GM23338 (cell line): ENCODE measurements around the gene NUDCD2. TPM values are rescaled to one million over a fixed set of nuclear protein-coding genes. Genes with fewer than 3 reads are reported as not detected.
"Not testable (repeated sequence)": the region's sequence is repeated elsewhere in the genome, so short reads cannot be mapped to it uniquely, and the experiment has no call there.

ENCODE experiments used
- ATAC-seq: fragments of 200-7000 bp; cut with Tn5 transposase; 3 replicates; pipeline ENCODE4 v1.9.1; 2020
- DNase-seq: peaks from one replicate; pipeline ENCODE4 v3.0.0-alpha.2; 2015; ENCODE audit warnings: low spot score
- H2AFZ ChIP-seq: fragments of 200-600 bp; sonication (generic); 2 replicates; pipeline ENCODE4 v1.8.0; 2016; ENCODE audit warnings: antibody characterized with exemption, mild to moderate bottlenecking, moderate library complexity
- H3F3A ChIP-seq: fragments of 200-600 bp; sonication (generic); replicated peaks from 2 replicates; pipeline ENCODE4 v1.8.0; 2017; ENCODE audit warnings: antibody characterized with exemption, mixed run types, low read depth
- H3K27ac ChIP-seq: fragments of 200-600 bp; sonication (generic); 2 replicates; pipeline ENCODE4 v1.6.1; 2016; ENCODE audit warnings: low read depth
- H3K27me3 ChIP-seq: fragments of 200-600 bp; sonication (generic); 2 replicates; pipeline ENCODE4 v1.8.0; 2016; ENCODE audit warnings: mild to moderate bottlenecking, mixed run types, moderate library complexity; ENCODE audit not compliant: insufficient read depth
- H3K36me3 ChIP-seq: fragments of 200-600 bp; sonication (generic); 2 replicates; pipeline ENCODE4 v1.8.0; 2016; ENCODE audit warnings: mild to moderate bottlenecking; ENCODE audit not compliant: insufficient read depth
- H3K4me1 ChIP-seq: fragments of 200-600 bp; sonication (generic); 2 replicates; pipeline ENCODE4 v1.8.0; 2016; ENCODE audit warnings: mild to moderate bottlenecking, moderate library complexity; ENCODE audit not compliant: insufficient read depth
- H3K4me2 ChIP-seq: fragments of 200-600 bp; sonication (generic); 2 replicates; pipeline ENCODE4 v1.7.1; 2017; ENCODE audit warnings: mixed run types
- H3K4me3 ChIP-seq: fragments of 200-600 bp; sonication (generic); 2 replicates; pipeline ENCODE4 v1.6.1; 2016; ENCODE audit warnings: mixed run types
- H3K79me2 ChIP-seq: fragments of 200-600 bp; sonication (generic); replicated peaks from 2 replicates; pipeline ENCODE4 v1.8.0; 2017; ENCODE audit warnings: mild to moderate bottlenecking; ENCODE audit not compliant: insufficient read depth
- H3K9me2 ChIP-seq: fragments of 200-600 bp; sonication (generic); 2 replicates; pipeline ENCODE4 v1.8.0; 2017; ENCODE audit not compliant: insufficient read depth
- H4K20me1 ChIP-seq: fragments of 200-600 bp; sonication (generic); replicated peaks from 2 replicates; pipeline ENCODE4 v1.8.0; 2017; ENCODE audit warnings: mild to moderate bottlenecking; ENCODE audit not compliant: insufficient read depth
- H3K27ac Mint-ChIP-seq: 2 replicates; pipeline ENCODE4 v1.8.0; 2020; ENCODE audit warnings: inconsistent platforms, mild to moderate bottlenecking, moderate library complexity, mixed read lengths
- H3K27me3 Mint-ChIP-seq: 3 replicates; pipeline ENCODE4 v1.8.0; 2022; ENCODE audit warnings: low read depth, mild to moderate bottlenecking, moderate library complexity, mixed read lengths, inconsistent platforms; ENCODE audit not compliant: insufficient read depth, poor library complexity
- H3K36me3 Mint-ChIP-seq: 3 replicates; pipeline ENCODE4 v1.8.0; 2021; ENCODE audit warnings: low read depth, mild to moderate bottlenecking, inconsistent platforms, moderate library complexity, mixed read lengths
- H3K4me1 Mint-ChIP-seq: 3 replicates; pipeline ENCODE4 v1.8.0; 2020; ENCODE audit warnings: mild to moderate bottlenecking, inconsistent platforms, mixed read lengths
- H3K4me3 Mint-ChIP-seq: 3 replicates; pipeline ENCODE4 v1.8.0; 2021; ENCODE audit warnings: moderate library complexity, mild to moderate bottlenecking, inconsistent platforms, mixed read lengths
- H3K9me3 Mint-ChIP-seq: 3 replicates; pipeline ENCODE4 v1.8.0; 2020; ENCODE audit warnings: moderate library complexity, mild to moderate bottlenecking, inconsistent platforms, mixed read lengths
- EZH2 ChIP-seq: fragments of 200-600 bp; sonication (generic); IDR thresholded peaks from one replicate; pipeline ENCODE4 v1.8.0; 2017; ENCODE audit warnings: antibody characterized with exemption, mild to moderate bottlenecking, low read depth; ENCODE audit not compliant: unreplicated experiment
- JUNB ChIP-seq: IDR thresholded peaks from one replicate; pipeline ENCODE4 v1.6.1; 2016; ENCODE audit warnings: antibody characterized with exemption; ENCODE audit not compliant: unreplicated experiment
- NANOG ChIP-seq: IDR thresholded peaks from 2 replicates; pipeline ENCODE4 v1.6.1; 2016; ENCODE audit warnings: antibody characterized with exemption, borderline replicate concordance
- POLR2AphosphoS5 ChIP-seq: IDR thresholded peaks from 2 replicates; pipeline ENCODE4 v1.6.1; 2016; ENCODE audit warnings: antibody characterized with exemption, low read depth
- STAT1 ChIP-seq: IDR thresholded peaks from one replicate; pipeline ENCODE4 v1.6.1; 2016; ENCODE audit warnings: antibody characterized with exemption; ENCODE audit not compliant: unreplicated experiment
- ZNF114 ChIP-seq: fragments of 250-450 bp; sonication (Bioruptor Pico); IDR thresholded peaks from 2 replicates; pipeline ENCODE4 v1.5.0; 2020; ENCODE audit warnings: mild to moderate bottlenecking, moderate library complexity
- ZNF331 ChIP-seq: fragments of 250-450 bp; sonication (Bioruptor Pico); IDR thresholded peaks from 2 replicates; pipeline ENCODE4 v1.5.0; 2020; ENCODE audit warnings: low read depth, mild to moderate bottlenecking, moderate library complexity
- polyA plus RNA-seq: library from polyadenylated mRNA; unstranded; fragments of >200 nt; fragmentation: Nextera tagmentation; extraction: Ambion mirVana; gene quantifications from 2 replicates; pipeline ENCODE4 v1.2.1, GENCODE V29; 2016
- total RNA-seq: library from RNA; depleted of rRNA; stranded (reverse); fragments of >200 nt; shearing (Covaris generic); gene quantifications from 2 replicates; pipeline ENCODE4 v1.2.3, GENCODE V29; 2014
- TF ChIP-seq, protein P1 (sequence below): IDR thresholded peaks from 2 replicates; pipeline ENCODE4 v1.6.1; 2016; ENCODE audit warnings: antibody characterized with exemption

The NUDCD2 gene
- total and polyA plus RNA-seq, 2 experiments from 2014 or later = 23.2 to 123 TPM

- not testable (repeated sequence) for H3K27ac Mint-ChIP-seq, H3K27me3 Mint-ChIP-seq, ATAC-seq, H3K9me3 Mint-ChIP-seq, H3K4me3 Mint-ChIP-seq, H3K4me2 ChIP-seq, H3K36me3 Mint-ChIP-seq, H2AFZ ChIP-seq, H3K9me2 ChIP-seq, H3K27me3 ChIP-seq, H3K4me1 Mint-ChIP-seq, H4K20me1 ChIP-seq, H3K27ac ChIP-seq, H3K79me2 ChIP-seq, H3K4me3 ChIP-seq, H3F3A ChIP-seq, H3K4me1 ChIP-seq, DNase-seq, H3K36me3 ChIP-seq
Observed at GRCh38 chr5:163426128-163426527, 33.8 kb downstream of the NUDCD2 start.

- H3F3A ChIP-seq = 0 out of 2 replicates have a peak, but pooled peaks cover 1% of the 10 kb centered on the region
- no peak overlapping the region for H3K4me3 Mint-ChIP-seq
- no peak overlapping the region for H3K27ac ChIP-seq
- H3K4me1 Mint-ChIP-seq = no peaks in the 10 kb centered on the region
- H3K27ac Mint-ChIP-seq = no peak overlapping the region
- peaks cover 1% of the 10 kb centered on the region; the same call in 1 of the 2 replicates for H3K9me2 ChIP-seq
- no peak overlapping the region for H3K4me2 ChIP-seq
- DNase-seq (no peak), ATAC-seq (no peak)
- H3K27me3 ChIP-seq = no peaks in the 10 kb centered on the region
- no peak overlapping the region for H3K4me3 ChIP-seq
- no peaks in the 10 kb centered on the region for H3K27me3 Mint-ChIP-seq
- no peaks in the 10 kb centered on the region for H3K4me1 ChIP-seq
- no peak overlapping the region for H2AFZ ChIP-seq
- H3K36me3 ChIP-seq = 0 out of 2 replicates have a peak, but pooled peaks cover 3% of the 10 kb centered on the region
- no peaks in the 10 kb centered on the region for H3K9me3 Mint-ChIP-seq
- no peaks in the 10 kb centered on the region for H4K20me1 ChIP-seq
- H3K79me2 ChIP-seq = no peaks in the 10 kb centered on the region
- H3K36me3 Mint-ChIP-seq = peaks cover 6% of the 10 kb centered on the region; the same call in 2 of the 3 replicates
- TF ChIP-seq JUNB (no peak), ZNF331 (CRISPR knock-in tag) (no peak), STAT1 (no peak), ZNF114 (CRISPR knock-in tag) (no peak), POLR2AphosphoS5 (no peak), NANOG (no peak), EZH2 (no peak)
- TF ChIP-seq, protein P1, sequence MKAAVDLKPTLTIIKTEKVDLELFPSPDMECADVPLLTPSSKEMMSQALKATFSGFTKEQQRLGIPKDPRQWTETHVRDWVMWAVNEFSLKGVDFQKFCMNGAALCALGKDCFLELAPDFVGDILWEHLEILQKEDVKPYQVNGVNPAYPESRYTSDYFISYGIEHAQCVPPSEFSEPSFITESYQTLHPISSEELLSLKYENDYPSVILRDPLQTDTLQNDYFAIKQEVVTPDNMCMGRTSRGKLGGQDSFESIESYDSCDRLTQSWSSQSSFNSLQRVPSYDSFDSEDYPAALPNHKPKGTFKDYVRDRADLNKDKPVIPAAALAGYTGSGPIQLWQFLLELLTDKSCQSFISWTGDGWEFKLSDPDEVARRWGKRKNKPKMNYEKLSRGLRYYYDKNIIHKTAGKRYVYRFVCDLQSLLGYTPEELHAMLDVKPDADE = no peak
Observed at GRCh38 chr5:163424836-163425235, 35.1 kb downstream of the NUDCD2 start.

- H3F3A ChIP-seq, H3K27ac ChIP-seq, H3K79me2 ChIP-seq, H3K27me3 ChIP-seq, H3K36me3 ChIP-seq, H3K27ac Mint-ChIP-seq, H3K36me3 Mint-ChIP-seq, H3K9me2 ChIP-seq, H3K27me3 Mint-ChIP-seq, H4K20me1 ChIP-seq, H3K9me3 Mint-ChIP-seq: not testable (repeated sequence)
- H3K4me1 ChIP-seq = peaks cover 22% of the 10 kb centered on the region
- Mint-ChIP-seq H3K4me3 (peak overlapping the region; percentile 46), H3K4me1 (peaks cover 21% of the 10 kb centered on the region)
- H3K4me2 ChIP-seq = peak overlapping the region; percentile 73
- H2AFZ ChIP-seq = peak overlapping the region; percentile 2; the same call in 1 of the 2 replicates
- peak; percentile 63 for DNase-seq
- peak; percentile 99 for ATAC-seq
- peak overlapping the region; percentile 38 for H3K4me3 ChIP-seq
Observed at GRCh38 chr5:163415673-163416072, 44.2 kb downstream of the NUDCD2 start.
